Activated T-cell treated with anti-CD3 and anti-CD28 coated beads, Interleukin-2, amount 50 U/mL, for 72 hours (primary cell): ENCODE results near the gene SAMD1. TPM values are rescaled to one million over a fixed set of nuclear protein-coding genes. Genes with fewer than 3 reads are reported as not detected.
A peak's percentile ranks its signal among the peaks of the same experiment; 100 is the strongest.

Experiments used
- ATAC-seq, 2 donors: fragments of 150-1000 bp; cut with Tn5 transposase; replicated peaks in 1 of 2; 2 replicates each; pipeline ENCODE4 v1.10.0; 2021; ENCODE audit warnings: moderate library complexity in 2 of 2, mild to moderate bottlenecking in 1 of 2
- DNase-seq, 2 donors: peaks; one replicate each; pipeline ENCODE4 v3.0.0; 2021 to 2022; ENCODE audit warnings: mixed read lengths in 1 of 2
- H3K27ac Mint-ChIP-seq: one replicate; pipeline ENCODE4 v1.8.0; 2022; ENCODE audit warnings: mild to moderate bottlenecking, moderate library complexity, mixed read lengths
- H3K27me3 Mint-ChIP-seq: one replicate; pipeline ENCODE4 v1.8.0; 2022; ENCODE audit warnings: low read depth, mixed read lengths
- H3K36me3 Mint-ChIP-seq, 2 donors: one replicate each; pipeline ENCODE4 v1.8.0; 2022; ENCODE audit warnings: mixed read lengths in 2 of 2, mild to moderate bottlenecking in 1 of 2; ENCODE audit not compliant: insufficient read depth in 2 of 2
- H3K4me1 Mint-ChIP-seq: one replicate; pipeline ENCODE4 v1.8.0; 2022; ENCODE audit warnings: low read depth, mixed read lengths
- H3K4me3 Mint-ChIP-seq, 2 donors: one replicate each; pipeline ENCODE4 v1.8.0; 2022; ENCODE audit warnings: mild to moderate bottlenecking in 2 of 2, mixed read lengths in 2 of 2, moderate library complexity in 2 of 2
- H3K9me3 Mint-ChIP-seq, 2 donors: one replicate each; pipeline ENCODE4 v1.8.0; 2022; ENCODE audit warnings: mixed read lengths in 2 of 2
- total RNA-seq, 2 donors: library from RNA; stranded (reverse); gene quantifications; one replicate each; pipeline ENCODE4 v1.2.3, GENCODE V29; 2022

The SAMD1 gene
- total RNA-seq, 2 donors from 2014 or later: 41.6 to 77.1 TPM

GRCh38 chr19:14091081-14091812 lies 696 bp upstream of the SAMD1 start:
- ATAC-seq (peak; percentile 84), DNase-seq (peak; percentile 84 to 87)
- Mint-ChIP-seq H3K4me3 (peak overlapping the region; percentile 98), H3K36me3 (peaks cover 9 to 25% of the 10 kb centered on the region in 2 donors), H3K27ac (peak overlapping the region; percentile 97), H3K4me1 (peaks cover 15% of the 10 kb centered on the region), H3K27me3 (no peaks in the 10 kb centered on the region), H3K9me3 (peaks cover 2 to 4% of the 10 kb centered on the region in 2 donors)

- peaks cover 2 to 4% of the 10 kb centered on the region in 2 donors for H3K9me3 Mint-ChIP-seq
- ATAC-seq (peak; percentile 19 to 24), DNase-seq (peak; percentile 63 to 69)
- H3K27ac Mint-ChIP-seq: no peak overlapping the region
- no peaks in the 10 kb centered on the region for H3K27me3 Mint-ChIP-seq
- peak overlapping the region; percentile 80 to 88 for H3K4me3 Mint-ChIP-seq
- H3K36me3 Mint-ChIP-seq: peaks cover 9 to 25% of the 10 kb centered on the region in 2 donors
- H3K4me1 Mint-ChIP-seq: peaks cover 15% of the 10 kb centered on the region
Observed at GRCh38 chr19:14089662-14090508, 666 bp downstream of the SAMD1 start.

- no peaks in the 10 kb centered on the region for H3K27me3 Mint-ChIP-seq
- peaks cover 2 to 4% of the 10 kb centered on the region in 2 donors for H3K9me3 Mint-ChIP-seq
- H3K4me3 Mint-ChIP-seq: peak overlapping the region; percentile 80 to 88
- peaks cover 15% of the 10 kb centered on the region for H3K4me1 Mint-ChIP-seq
- ATAC-seq: no peak
- peak in 1 of 2 donors; percentile 12 for DNase-seq
- H3K36me3 Mint-ChIP-seq: peaks cover 9 to 23% of the 10 kb centered on the region in 2 donors
- H3K27ac Mint-ChIP-seq: peak overlapping the region; percentile 94
Observed at GRCh38 chr19:14089412-14089661, 1.2 kb downstream of the SAMD1 start.

- ATAC-seq (no peak), DNase-seq (no peak)
- Mint-ChIP-seq H3K27me3 (no peaks in the 10 kb centered on the region), H3K36me3 (peaks cover 9 to 23% of the 10 kb centered on the region in 2 donors), H3K4me3 (peak overlapping the region; percentile 80 to 88), H3K9me3 (peaks cover 2 to 4% of the 10 kb centered on the region in 2 donors), H3K4me1 (peaks cover 15% of the 10 kb centered on the region), H3K27ac (peak overlapping the region; percentile 94)
Observed at GRCh38 chr19:14088634-14089411, 1.7 kb downstream of the SAMD1 start.

- peaks cover 15% of the 10 kb centered on the region for H3K4me1 Mint-ChIP-seq
- H3K36me3 Mint-ChIP-seq: peaks cover 4 to 8% of the 10 kb centered on the region in 2 donors
- H3K27me3 Mint-ChIP-seq: no peaks in the 10 kb centered on the region
- no peak overlapping the region for H3K27ac Mint-ChIP-seq
- H3K9me3 Mint-ChIP-seq: no peaks in the 10 kb centered on the region
- DNase-seq: no peak
- no peak for ATAC-seq
- H3K4me3 Mint-ChIP-seq: no peak overlapping the region
Observed at GRCh38 chr19:14086098-14086497, 4.5 kb downstream of the SAMD1 start.

- DNase-seq (no peak), ATAC-seq (no peak)
- H3K9me3 Mint-ChIP-seq: no peaks in the 10 kb centered on the region
- H3K4me1 Mint-ChIP-seq: peaks cover 16% of the 10 kb centered on the region
- peaks cover 4 to 8% of the 10 kb centered on the region in 2 donors for H3K36me3 Mint-ChIP-seq
- H3K27ac Mint-ChIP-seq: no peak within 1 kb of the TSS
- no peaks in the 10 kb centered on the region for H3K27me3 Mint-ChIP-seq
- H3K4me3 Mint-ChIP-seq: no peak within 1 kb of the TSS
Observed at GRCh38 chr19:14085309-14085995, 5.1 kb downstream of the SAMD1 start, which contains the start of gene C19orf67. Gene C19orf67, minus strand, starts transcription at chr19:14085783. Its CDS starts 156 bp downstream, at chr19:14085627.

GRCh38 chr19:14082675-14082960 lies 7.9 kb downstream of the SAMD1 start:
- H3K27me3 Mint-ChIP-seq: no peaks in the 10 kb centered on the region
- H3K4me3 Mint-ChIP-seq: peak overlapping the region; percentile 92 to 95
- no peak for DNase-seq
- ATAC-seq: no peak
- no peak overlapping the region for H3K27ac Mint-ChIP-seq
- no peaks in the 10 kb centered on the region for H3K36me3 Mint-ChIP-seq
- H3K9me3 Mint-ChIP-seq: no peaks in the 10 kb centered on the region
- peaks cover 17% of the 10 kb centered on the region for H3K4me1 Mint-ChIP-seq

- ATAC-seq (no peak), DNase-seq (peak; percentile 40 to 46)
- H3K36me3 Mint-ChIP-seq: no peaks in the 10 kb centered on the region
- H3K4me3 Mint-ChIP-seq: peak overlapping the region; percentile 92 to 95
- H3K4me1 Mint-ChIP-seq: peaks cover 17% of the 10 kb centered on the region
- no peaks in the 10 kb centered on the region for H3K27me3 Mint-ChIP-seq
- peak overlapping the region; percentile 86 for H3K27ac Mint-ChIP-seq
- H3K9me3 Mint-ChIP-seq: no peaks in the 10 kb centered on the region
Observed at GRCh38 chr19:14081797-14082674, 8.5 kb downstream of the SAMD1 start.

GRCh38 chr19:14080887-14081796 lies 9.4 kb downstream of the SAMD1 start:
- peak; percentile 99 for DNase-seq
- Mint-ChIP-seq H3K9me3 (no peaks in the 10 kb centered on the region), H3K4me1 (peaks cover 17% of the 10 kb centered on the region), H3K27ac (peak overlapping the region; percentile 86), H3K27me3 (no peaks in the 10 kb centered on the region), H3K4me3 (peak overlapping the region; percentile 92 to 95), H3K36me3 (no peaks in the 10 kb centered on the region)
- ATAC-seq: peak; percentile 94 to 96

- no peak for ATAC-seq
- H3K27ac Mint-ChIP-seq: no peak overlapping the region
Observed at GRCh38 chr19:14078411-14078810, 12.1 kb downstream of the SAMD1 start.

More at GRCh38 chr19:14078411-14078810, 12.1 kb downstream of the SAMD1 start:
- DNase-seq: no peak
- Mint-ChIP-seq H3K4me3 (no peak overlapping the region), H3K36me3 (peaks cover 0 to 4% of the 10 kb centered on the region in 2 donors), H3K9me3 (no peaks in the 10 kb centered on the region), H3K27me3 (no peaks in the 10 kb centered on the region), H3K4me1 (peaks cover 27% of the 10 kb centered on the region)
